BJ (cell line): ENCODE measurements around the gene AP3B1. TPM values are rescaled to one million over a fixed set of nuclear protein-coding genes. Genes with fewer than 3 reads are reported as not detected.
A peak's percentile ranks its signal among the peaks of the same experiment; 100 is the strongest.

Source experiments
- CTCF ChIA-PET: fragments of 350-600 bp; formaldehyde crosslinking; extraction: SDS; loops from one replicate; lab custom pipeline; 2021; ENCODE audit warnings: antibody characterized with exemption, inconsistent platforms; lab: Yijun Ruan, JAX
- POLR2A ChIA-PET: fragments of 300-600 bp; sonication (Branson Sonifier 250); formaldehyde crosslinking; extraction: SDS; loops from one replicate; lab custom pipeline; 2021; ENCODE audit warnings: antibody characterized with exemption; lab: Charles Lee
- DNase-seq: peaks from one replicate; pipeline ENCODE4 v3.0.0-alpha.2; 2011; ENCODE audit warnings: low read depth
- H3K27me3 ChIP-seq: 2 replicates; pipeline ENCODE4 v1.6.0; 2011; ENCODE audit warnings: low read length; ENCODE audit not compliant: control insufficient read depth, insufficient read depth
- H3K36me3 ChIP-seq: 2 replicates; pipeline ENCODE4 v1.5.1; 2011; ENCODE audit warnings: low read length; ENCODE audit not compliant: control insufficient read depth, insufficient read depth
- H3K4me3 ChIP-seq: 2 replicates; pipeline ENCODE4 v1.5.1; 2011; ENCODE audit warnings: low read depth, mild to moderate bottlenecking, control low read depth, low read length
- polyA minus RNA-seq: library from RNA; depleted of rRNA, polyadenylated mRNA; stranded (reverse); fragments of >200 nt; gene quantifications from 2 replicates; pipeline ENCODE4 v1.2.3, GENCODE V29; 2011; rRNA and poly(A)+ RNA removed
- polyA plus RNA-seq: library from polyadenylated mRNA; depleted of rRNA; stranded (reverse); fragments of >200 nt; gene quantifications from 2 replicates; pipeline ENCODE4 v1.2.3, GENCODE V29; 2011; rRNA removed
- TF ChIP-seq, protein P1 (sequence below): IDR thresholded peaks from 2 replicates; pipeline ENCODE4 v1.5.1; 2011; ENCODE audit warnings: low read depth, mild to moderate bottlenecking, control low read depth, inconsistent platforms, low read length, moderate library complexity; ENCODE audit not compliant: insufficient read depth

The AP3B1 gene, protein sequence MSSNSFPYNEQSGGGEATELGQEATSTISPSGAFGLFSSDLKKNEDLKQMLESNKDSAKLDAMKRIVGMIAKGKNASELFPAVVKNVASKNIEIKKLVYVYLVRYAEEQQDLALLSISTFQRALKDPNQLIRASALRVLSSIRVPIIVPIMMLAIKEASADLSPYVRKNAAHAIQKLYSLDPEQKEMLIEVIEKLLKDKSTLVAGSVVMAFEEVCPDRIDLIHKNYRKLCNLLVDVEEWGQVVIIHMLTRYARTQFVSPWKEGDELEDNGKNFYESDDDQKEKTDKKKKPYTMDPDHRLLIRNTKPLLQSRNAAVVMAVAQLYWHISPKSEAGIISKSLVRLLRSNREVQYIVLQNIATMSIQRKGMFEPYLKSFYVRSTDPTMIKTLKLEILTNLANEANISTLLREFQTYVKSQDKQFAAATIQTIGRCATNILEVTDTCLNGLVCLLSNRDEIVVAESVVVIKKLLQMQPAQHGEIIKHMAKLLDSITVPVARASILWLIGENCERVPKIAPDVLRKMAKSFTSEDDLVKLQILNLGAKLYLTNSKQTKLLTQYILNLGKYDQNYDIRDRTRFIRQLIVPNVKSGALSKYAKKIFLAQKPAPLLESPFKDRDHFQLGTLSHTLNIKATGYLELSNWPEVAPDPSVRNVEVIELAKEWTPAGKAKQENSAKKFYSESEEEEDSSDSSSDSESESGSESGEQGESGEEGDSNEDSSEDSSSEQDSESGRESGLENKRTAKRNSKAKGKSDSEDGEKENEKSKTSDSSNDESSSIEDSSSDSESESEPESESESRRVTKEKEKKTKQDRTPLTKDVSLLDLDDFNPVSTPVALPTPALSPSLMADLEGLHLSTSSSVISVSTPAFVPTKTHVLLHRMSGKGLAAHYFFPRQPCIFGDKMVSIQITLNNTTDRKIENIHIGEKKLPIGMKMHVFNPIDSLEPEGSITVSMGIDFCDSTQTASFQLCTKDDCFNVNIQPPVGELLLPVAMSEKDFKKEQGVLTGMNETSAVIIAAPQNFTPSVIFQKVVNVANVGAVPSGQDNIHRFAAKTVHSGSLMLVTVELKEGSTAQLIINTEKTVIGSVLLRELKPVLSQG
- polyA plus RNA-seq: 23.9 and 53.0 TPM in 2 replicates
- 32.7 and 36.7 TPM in 2 replicates for polyA minus RNA-seq

DNA sequence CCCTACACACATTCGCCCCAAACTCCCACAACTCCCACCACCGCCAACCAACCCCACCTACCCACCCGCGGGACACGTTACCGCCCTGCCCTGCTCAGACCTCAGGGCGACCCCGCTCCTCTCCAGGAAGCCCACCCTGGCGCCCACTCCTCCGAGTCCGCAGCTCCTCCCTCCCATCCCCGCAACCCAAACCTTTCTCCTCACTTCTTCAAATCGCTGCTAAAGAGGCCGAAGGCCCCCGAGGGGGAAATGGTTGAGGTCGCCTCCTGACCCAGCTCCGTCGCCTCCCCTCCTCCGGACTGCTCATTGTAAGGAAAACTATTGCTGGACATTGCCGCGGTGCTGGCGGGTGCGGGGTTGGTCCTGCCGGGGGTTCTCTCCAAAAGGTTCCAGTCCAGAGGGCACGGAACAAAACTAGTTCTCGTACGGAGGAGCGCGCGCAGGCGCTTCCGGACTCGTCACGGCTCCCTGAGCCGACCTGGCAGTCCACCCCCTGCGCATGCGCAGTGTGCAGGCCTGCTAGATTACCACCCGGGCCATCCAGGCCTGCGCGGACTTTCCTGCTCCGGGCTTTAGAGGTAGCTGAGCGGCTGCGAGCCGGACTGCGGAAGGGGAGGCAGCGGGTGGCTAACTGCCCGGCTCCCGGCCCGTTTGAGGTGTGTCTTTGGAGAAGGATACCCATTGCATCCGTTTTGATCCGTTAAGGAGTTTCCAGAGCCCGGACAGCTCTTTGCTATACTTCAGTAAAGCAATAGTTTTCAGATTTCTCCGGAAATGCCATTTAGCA is at the start of gene AP3B1:
AP3B1 (minus strand) TSS at position 451 of the 787 bp plus-strand sequence; CDS start at position 332, 119 bp downstream.
- H3K27me3 ChIP-seq: no peaks in the 10 kb centered on the region
- ChIA-PET POLR2A (interaction anchor here (0.5 to 0.9 kb wide), 2 partner anchors 66 to 997 kb away, joined by 4 read pairs; partner anchors contain the start of gene SCAMP1), CTCF (interaction anchor here (1.0 kb wide), 1 partner anchor 17 kb away, joined by 3 read pairs; no protein-coding TSS in a partner anchor)
- peak; percentile 87 for DNase-seq
- H3K36me3 ChIP-seq: no peaks in the 10 kb centered on the region
- peak within 1 kb of the TSS; percentile 78 for H3K4me3 ChIP-seq
- TF ChIP-seq, protein P1, sequence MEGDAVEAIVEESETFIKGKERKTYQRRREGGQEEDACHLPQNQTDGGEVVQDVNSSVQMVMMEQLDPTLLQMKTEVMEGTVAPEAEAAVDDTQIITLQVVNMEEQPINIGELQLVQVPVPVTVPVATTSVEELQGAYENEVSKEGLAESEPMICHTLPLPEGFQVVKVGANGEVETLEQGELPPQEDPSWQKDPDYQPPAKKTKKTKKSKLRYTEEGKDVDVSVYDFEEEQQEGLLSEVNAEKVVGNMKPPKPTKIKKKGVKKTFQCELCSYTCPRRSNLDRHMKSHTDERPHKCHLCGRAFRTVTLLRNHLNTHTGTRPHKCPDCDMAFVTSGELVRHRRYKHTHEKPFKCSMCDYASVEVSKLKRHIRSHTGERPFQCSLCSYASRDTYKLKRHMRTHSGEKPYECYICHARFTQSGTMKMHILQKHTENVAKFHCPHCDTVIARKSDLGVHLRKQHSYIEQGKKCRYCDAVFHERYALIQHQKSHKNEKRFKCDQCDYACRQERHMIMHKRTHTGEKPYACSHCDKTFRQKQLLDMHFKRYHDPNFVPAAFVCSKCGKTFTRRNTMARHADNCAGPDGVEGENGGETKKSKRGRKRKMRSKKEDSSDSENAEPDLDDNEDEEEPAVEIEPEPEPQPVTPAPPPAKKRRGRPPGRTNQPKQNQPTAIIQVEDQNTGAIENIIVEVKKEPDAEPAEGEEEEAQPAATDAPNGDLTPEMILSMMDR: no peak

GRCh38 chr5:78341440-78341839 is 46.9 kb upstream of the AP3B1 start:
- Histone ChIP-seq H3K4me3 (no peak overlapping the region), H3K27me3 (no peaks in the 10 kb centered on the region), H3K36me3 (no peaks in the 10 kb centered on the region)
- TF ChIP-seq, protein P1: no peak
- no peak for DNase-seq
- ChIA-PET CTCF (interaction anchor here (1.0 kb wide), 1 partner anchor 25 kb away, joined by 4 read pairs; no protein-coding TSS in a partner anchor), POLR2A (no interaction called here)

GRCh38 chr5:78339617-78340436 is 45.3 kb upstream of the AP3B1 start:
- no peak overlapping the region for H3K4me3 ChIP-seq
- TF ChIP-seq, protein P1: no peak
- DNase-seq: no peak
- H3K36me3 ChIP-seq: no peaks in the 10 kb centered on the region
- CTCF ChIA-PET: no interaction called here
- POLR2A ChIA-PET: no interaction called here
- H3K27me3 ChIP-seq: no peaks in the 10 kb centered on the region

GRCh38 chr5:78336698-78337097 is 42.2 kb upstream of the AP3B1 start:
- ChIA-PET CTCF (interaction anchor here (0.5 to 0.8 kb wide), 2 partner anchors 22 to 127 kb away, joined by 3 to 5 read pairs; no protein-coding TSS in a partner anchor), POLR2A (no interaction called here)
- Histone ChIP-seq H3K36me3 (no peaks in the 10 kb centered on the region), H3K27me3 (no peaks in the 10 kb centered on the region), H3K4me3 (no peak overlapping the region)
- TF ChIP-seq, protein P1: no peak
- no peak for DNase-seq
